HG02884 (cell line): ENCODE data around the gene SLCO2A1.

ENCODE experiments used
- ATAC-seq: cut with Tn5 transposase; IDR thresholded peaks from one replicate; pipeline ENCODE4 v1.9.1; 2021; ENCODE audit warnings: mild to moderate bottlenecking, moderate library complexity; ENCODE audit not compliant: unreplicated experiment

SLCO2A1 gene

GRCh38 chr3:133935843-133936769 lies 93.6 kb downstream of the SLCO2A1 start:
- ATAC-seq: no peak

DNA sequence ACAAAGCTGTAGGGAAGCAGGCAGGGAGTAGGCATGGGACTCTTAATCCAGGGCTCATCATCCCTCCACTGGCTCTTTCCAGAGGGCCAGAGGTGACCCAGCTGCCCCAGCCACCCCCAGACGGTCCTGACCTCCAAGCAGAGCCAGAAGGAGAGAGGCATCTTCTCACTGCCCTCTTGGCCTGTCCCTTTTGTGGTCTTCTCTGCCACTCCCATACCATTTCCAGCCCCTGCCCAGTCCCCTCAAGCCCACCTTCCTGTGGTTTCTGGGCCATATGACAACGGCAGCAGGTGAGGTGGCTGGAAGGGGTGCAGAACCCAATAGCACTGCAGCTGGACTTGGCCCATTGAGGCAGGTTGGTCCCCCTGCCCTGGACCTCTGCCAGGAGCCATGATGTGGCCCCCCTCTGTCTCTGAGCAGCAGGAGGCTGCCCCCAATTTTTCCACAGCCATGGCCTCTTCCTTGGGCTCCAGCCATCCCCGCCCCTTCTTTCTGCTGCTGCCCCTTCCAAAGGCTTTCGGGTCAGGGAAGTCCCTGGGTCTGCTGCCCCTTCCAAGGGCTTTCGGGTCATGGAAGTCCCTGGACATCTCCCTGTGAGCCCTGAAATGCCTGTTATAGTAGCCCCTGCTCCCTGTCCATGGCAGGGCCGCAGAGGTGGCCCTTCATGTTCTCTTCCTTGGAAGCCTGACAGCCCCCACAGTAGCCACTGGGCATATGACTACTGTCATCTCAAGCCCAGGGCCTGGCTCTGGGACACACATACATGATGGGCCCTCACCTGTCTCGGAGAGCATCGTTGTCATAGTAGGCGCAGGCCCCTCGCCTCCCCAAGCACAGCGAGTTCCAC lies 94.5 kb downstream of the SLCO2A1 start:
- ATAC-seq: no peak

GRCh38 chr3:133934073-133934970 lies 95.4 kb downstream of the SLCO2A1 start:
- ATAC-seq: no peak

DNA sequence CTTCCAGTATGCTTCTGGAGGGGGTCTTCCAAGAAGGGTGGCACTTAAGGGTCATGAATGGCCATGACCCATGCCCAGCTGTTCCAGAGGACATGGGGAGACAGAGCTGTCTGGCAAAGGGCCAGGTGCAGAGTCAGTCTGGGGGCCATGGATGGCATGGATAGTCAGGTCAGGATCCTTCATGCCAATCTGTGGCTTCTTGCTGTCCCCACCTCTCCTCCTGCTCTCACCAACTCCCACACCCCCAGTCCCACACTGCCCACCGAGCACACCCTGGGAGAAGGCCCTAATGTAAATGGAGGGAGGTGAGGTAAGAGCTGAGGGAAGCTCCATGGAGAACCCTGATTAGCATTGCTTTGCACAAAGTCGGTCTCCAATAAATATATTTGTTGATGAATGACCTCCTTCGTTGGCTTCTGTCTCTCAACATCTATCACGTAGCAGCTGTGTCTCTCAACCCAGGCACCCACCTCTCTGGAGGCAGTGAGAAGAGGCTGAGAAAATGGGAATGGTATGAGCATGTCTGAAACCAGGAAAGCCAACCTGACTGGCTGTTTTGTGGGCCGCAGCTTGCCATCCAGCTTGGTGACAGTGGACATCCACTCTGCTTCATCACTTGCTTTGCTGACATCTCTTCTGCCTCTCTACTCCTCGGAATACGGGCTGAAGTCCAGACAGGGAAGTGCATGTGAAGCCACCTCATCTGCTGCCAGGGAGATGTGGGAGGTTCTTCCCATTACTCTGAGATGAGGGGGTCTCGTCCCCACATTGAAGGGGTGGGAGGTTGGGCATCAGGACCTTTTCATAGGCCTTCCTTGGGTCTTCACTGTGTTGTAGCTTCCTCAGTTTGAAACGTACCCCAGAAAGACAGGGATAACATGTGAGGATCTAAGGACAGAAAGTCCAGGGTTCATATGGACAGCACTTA lies 96.4 kb downstream of the SLCO2A1 start:
- no peak for ATAC-seq

- ATAC-seq: no peak
Measured at GRCh38 chr3:133932009-133932408, 97.7 kb downstream of the SLCO2A1 start.

DNA sequence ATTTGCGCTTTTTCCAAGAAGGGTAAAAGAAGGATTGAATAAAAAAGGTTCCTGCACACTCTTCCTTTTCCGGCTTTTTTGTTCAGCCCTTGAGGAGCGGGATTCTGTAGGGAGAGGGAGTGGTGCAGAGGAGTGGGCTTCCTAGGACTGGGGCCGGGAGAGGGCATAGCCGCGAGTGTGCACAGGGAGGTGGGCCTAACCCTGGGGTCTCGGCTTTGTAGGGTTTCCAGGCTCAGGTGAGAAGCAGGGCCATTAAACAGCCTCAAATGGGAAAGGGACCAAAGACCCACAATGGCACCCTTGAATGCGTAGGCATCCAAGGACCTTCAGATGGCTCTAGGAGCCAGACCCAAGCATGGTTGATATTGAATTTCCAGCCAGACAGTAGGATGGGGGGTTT lies 98.6 kb downstream of the SLCO2A1 start:
- ATAC-seq: no peak

- no peak for ATAC-seq
Measured at GRCh38 chr3:133930341-133930933, 99.3 kb downstream of the SLCO2A1 start.

DNA sequence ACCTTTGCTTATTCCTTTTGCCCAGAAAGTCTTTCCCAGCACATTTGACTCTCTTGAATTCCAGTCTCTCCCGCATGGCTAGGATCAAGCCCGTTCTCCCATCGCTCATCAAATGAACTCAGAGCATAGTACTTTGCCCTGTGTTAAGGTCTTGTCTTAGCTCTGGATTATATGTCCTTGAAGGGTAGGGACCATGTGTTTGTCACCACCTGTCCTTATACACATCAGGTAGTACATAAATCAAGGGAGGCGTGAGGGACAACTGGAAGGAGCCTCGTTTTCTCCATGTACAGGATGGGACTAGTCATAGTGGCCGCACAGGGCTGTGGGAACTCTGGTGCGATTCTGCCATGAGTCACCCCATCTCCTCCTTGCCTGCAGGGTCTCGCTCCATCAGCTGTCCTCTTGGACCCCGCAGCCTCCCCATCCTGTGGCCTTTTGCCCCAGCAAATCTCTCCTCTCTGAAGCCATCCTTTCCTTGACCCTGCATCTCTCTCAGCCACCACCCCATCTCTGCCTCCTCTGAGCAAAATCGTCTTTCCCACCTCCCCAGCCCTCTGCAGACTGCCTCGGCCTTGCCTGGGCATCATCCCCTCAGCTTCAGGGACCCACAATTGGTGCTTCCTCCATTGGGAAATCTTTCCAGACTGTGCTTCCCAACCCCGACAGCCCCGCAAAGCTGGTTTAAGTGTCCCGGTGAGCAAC lies 100.7 kb downstream of the SLCO2A1 start:
- ATAC-seq: no peak

DNA sequence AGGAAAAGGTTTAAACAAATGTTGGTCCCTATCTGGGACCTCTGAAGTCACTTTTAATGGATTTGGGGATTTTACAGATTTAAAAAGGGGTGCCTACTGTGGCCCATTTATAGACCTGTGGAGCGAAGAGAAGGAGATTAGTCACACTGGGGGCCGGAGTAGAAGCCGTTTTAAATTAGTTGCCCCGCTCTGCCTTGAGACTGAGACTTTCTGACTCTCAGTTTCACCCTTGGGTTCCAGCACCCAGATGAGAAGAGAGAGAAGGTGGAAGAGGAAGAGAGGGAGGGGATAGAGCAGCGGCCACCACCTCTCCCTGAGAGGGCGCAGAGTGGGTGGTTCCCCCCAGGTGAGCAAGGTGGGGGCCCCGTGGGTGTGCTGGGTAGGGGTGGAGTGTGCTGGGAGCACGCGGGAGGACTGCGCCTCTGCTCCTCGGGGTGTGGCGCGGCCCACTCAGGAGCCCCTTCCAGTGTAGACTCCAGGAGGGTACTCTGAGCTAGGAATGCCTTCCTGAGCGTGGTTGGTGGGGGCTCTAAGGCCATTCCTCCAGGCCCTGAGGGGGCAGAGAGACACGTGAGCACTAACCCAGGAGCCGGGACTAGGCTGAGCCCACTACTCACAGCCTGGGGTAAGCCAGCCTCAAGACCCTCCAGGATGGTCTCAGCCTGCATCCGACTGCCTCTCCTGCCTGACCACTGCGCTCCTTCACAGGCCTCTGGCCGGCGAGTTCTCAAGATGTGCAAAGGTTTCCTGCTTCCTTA lies 101.4 kb downstream of the SLCO2A1 start:
- no peak for ATAC-seq

GRCh38 chr3:133927540-133928066 lies 102.1 kb downstream of the SLCO2A1 start:
- ATAC-seq: peak; percentile 57

DNA sequence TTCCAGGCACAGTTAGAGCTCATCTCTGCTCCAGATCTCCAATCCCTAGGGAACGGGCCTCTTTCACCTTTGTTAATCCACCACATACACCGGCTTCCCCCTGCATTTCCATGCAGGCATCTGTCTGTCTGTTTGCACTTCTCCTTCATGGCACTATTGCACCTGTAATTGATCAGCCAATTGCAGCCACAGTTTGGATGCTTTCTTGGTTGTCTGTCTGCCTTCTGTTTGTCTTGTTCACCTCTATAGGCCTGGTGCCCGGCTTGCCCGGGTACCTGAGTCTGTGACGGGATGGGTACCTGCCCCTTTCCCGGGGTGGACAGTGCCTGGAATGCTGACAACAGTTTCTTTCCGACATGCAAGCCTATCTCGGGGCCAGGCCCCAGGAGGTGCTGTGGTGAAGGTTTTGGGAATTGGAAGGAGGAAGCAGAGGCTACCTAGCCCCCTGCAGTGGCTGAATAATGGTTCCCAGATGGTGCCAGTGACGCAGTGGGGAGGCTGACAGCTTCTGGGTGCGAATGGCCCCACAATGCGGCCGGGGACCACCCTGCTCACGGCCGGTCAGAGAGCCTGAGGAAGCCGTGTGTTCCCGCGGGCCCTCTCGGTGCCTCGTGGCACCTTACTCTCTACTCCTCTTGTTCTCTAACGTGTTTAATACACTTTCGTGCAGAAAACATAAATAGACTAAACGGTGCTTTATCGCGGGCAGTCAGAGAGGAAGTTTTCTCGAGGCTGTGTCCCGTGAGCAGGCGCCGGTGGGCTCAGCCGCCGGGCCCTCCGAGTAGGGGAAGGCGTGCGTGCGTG lies 102.8 kb downstream of the SLCO2A1 start:
- no peak for ATAC-seq

DNA sequence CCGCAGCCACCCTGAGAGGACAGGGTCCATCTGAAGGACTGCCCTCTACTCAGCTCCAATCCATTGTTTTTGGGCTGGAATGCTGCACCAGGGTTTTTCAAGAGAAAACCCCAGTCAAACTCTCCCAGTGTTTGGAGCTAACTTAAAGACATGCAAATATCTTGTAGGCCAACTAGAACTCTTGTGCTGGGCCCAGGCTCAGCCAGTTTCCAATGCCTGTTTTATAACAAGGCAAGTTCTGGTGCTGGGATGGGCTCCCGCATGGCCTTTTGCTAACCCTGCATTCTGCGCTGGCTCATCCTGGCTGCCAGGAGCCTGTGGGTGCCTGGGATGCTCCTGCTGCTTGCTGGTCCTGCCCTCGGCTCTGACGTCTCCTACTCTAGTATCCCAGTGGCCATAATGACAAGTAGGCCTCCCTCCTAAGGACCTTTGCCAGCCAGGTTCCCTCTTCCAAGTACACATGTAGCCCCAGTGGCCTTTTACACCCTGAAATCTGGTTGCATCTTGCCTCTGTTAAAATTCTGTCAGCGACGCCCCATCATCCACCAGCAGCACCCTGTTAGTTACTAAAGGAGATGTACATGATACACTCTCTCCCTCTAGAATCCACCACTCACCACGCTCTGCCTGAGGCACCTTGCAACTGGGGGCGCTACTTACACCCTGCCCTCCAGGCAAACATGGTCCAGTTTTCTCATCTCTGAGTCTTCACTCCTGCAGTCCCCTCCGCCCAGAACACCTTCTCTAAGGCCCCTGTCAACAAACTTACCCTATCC lies 103.6 kb downstream of the SLCO2A1 start:
- no peak for ATAC-seq

DNA sequence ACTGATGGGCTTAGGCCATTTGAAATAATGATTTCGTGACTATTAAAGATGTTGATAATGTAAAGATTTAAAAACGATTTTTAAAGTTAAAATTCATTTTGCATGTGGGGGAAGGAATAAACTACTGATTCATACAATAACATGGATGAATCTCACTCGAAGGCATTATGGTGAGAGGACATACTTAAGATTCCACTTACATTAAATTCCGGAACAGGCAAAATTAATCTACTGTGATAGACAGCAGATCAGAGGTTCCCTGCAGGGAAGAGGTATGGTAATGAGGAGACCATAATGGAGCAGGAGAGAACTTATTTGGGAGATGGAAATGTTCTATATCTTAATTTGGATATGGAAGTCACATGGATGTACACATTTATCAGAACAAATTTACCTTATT lies 105.7 kb downstream of the SLCO2A1 start:
- no peak for ATAC-seq

GRCh38 chr3:133921592-133921991 lies 108.1 kb downstream of the SLCO2A1 start:
- ATAC-seq: no peak

GRCh38 chr3:133917144-133917543 lies 112.6 kb downstream of the SLCO2A1 start:
- ATAC-seq: no peak
